Measurements from ENCODE around the gene UBAC1. TPM values are rescaled to one million over a fixed set of nuclear protein-coding genes. Genes with fewer than 3 reads are reported as not detected.
"Not testable (repeated sequence)": the region's sequence is repeated elsewhere in the genome, so short reads cannot be mapped to it uniquely, and the experiment has no call there.

Gene UBAC1
- total RNA-seq, 4 donors from 2014 or later = 47.6 to 63.2 (median 54.3) TPM

- intact Hi-C loops (cut with DNase I) = no loop called here
- no peaks in the 10 kb centered on the region for H3K36me3 ChIP-seq
- H3K9me3 ChIP-seq = no peaks in the 10 kb centered on the region
- H3K4me3 ChIP-seq = no peak overlapping the region
- DNase-seq = no peak
- TF ChIP-seq, protein P1, sequence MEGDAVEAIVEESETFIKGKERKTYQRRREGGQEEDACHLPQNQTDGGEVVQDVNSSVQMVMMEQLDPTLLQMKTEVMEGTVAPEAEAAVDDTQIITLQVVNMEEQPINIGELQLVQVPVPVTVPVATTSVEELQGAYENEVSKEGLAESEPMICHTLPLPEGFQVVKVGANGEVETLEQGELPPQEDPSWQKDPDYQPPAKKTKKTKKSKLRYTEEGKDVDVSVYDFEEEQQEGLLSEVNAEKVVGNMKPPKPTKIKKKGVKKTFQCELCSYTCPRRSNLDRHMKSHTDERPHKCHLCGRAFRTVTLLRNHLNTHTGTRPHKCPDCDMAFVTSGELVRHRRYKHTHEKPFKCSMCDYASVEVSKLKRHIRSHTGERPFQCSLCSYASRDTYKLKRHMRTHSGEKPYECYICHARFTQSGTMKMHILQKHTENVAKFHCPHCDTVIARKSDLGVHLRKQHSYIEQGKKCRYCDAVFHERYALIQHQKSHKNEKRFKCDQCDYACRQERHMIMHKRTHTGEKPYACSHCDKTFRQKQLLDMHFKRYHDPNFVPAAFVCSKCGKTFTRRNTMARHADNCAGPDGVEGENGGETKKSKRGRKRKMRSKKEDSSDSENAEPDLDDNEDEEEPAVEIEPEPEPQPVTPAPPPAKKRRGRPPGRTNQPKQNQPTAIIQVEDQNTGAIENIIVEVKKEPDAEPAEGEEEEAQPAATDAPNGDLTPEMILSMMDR (IDR thresholded peaks at IDR 0.05) = no peak
- no peak for TF ChIP-seq POLR2A (IDR thresholded peaks at IDR 0.05)
- H3K4me1 ChIP-seq = peaks cover 0 to 28% (median 13%) of the 10 kb centered on the region in 3 donors
- 46 to 62% methylated on average over 9 of the region's 12 CpGs for WGBS, 2 donors
- H3K27ac ChIP-seq = peak overlapping the region in 2 of 4 donors; percentile 5 to 34
- H3K27me3 ChIP-seq = no peaks in the 10 kb centered on the region
Observed at GRCh38 chr9:135969064-135969683, 8.0 kb upstream of the UBAC1 start.

GRCh38 chr9:135968601-135969000 is 7.4 kb upstream of the UBAC1 start:
- 31 to 42% methylated on average over 4 to 5 of the region's 7 CpGs for WGBS, 2 donors
- Histone ChIP-seq H3K27ac (peak overlapping the region in 1 of 4 donors; percentile 34), H3K4me1 (peaks cover 0 to 28% (median 13%) of the 10 kb centered on the region in 3 donors), H3K4me3 (no peak overlapping the region), H3K27me3 (no peaks in the 10 kb centered on the region), H3K9me3 (no peaks in the 10 kb centered on the region), H3K36me3 (no peaks in the 10 kb centered on the region)
- intact Hi-C loops (cut with DNase I) = no loop called here
- TF ChIP-seq, protein P1 (IDR thresholded peaks at IDR 0.05) = no peak
- no peak for TF ChIP-seq POLR2A (IDR thresholded peaks at IDR 0.05)
- DNase-seq = no peak

DNA sequence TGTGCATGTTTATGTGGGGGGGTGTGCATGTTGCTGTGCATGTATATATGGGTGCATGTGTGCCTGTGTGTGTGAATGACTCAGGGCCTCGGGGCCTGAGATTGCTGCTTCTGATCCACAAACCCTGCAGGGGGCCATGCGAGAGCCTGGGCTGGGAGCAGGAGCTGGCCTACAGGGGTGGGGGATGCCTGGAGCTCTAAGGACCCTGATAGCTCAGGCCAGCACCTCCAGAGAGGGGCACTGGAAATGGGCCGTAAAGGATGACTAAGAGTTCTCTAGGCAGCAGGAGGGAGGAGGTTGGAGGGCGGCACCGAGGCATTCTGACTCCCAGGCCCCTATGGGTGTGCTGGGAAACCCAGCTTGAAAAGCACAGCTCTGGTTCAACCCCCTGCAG is 6.9 kb upstream of the UBAC1 start:
- intact Hi-C loops (cut with DNase I) = no loop called here

GRCh38 chr9:135966916-135967260 is 5.7 kb upstream of the UBAC1 start:
- H3K27ac ChIP-seq, H3K9me3 ChIP-seq, H3K4me3 ChIP-seq, DNase-seq, H3K27me3 ChIP-seq, H3K36me3 ChIP-seq: not testable (repeated sequence)
- peaks cover under 1 to 34% (median 17%) of the 10 kb centered on the region in 3 donors for H3K4me1 ChIP-seq
- WGBS, 2 donors = 47% methylated on average over 6 of the region's 16 CpGs; no CpG with 5 or more reads in 1 of the 2 donors
- intact Hi-C loops (cut with DNase I) = loop anchor here (2.0 kb wide), 1 partner anchor 156 kb away; no protein-coding TSS in a partner anchor

More for the DNA sequence above, 6.9 kb upstream of the UBAC1 start:
- no peak overlapping the region for H3K27ac ChIP-seq
- no peaks in the 10 kb centered on the region for H3K36me3 ChIP-seq
- peaks cover 0 to 28% (median 13%) of the 10 kb centered on the region in 3 donors for H3K4me1 ChIP-seq
- no peaks in the 10 kb centered on the region for H3K27me3 ChIP-seq
- H3K9me3 ChIP-seq = no peaks in the 10 kb centered on the region
- whole genome bisulfite sequencing, 2 donors = 24 to 26% methylated on average over 4 to 5 of the region's 5 CpGs
- DNase-seq = no peak
- no peak overlapping the region for H3K4me3 ChIP-seq
- TF ChIP-seq, protein P1 (IDR thresholded peaks at IDR 0.05) = no peak
- TF ChIP-seq POLR2A (IDR thresholded peaks at IDR 0.05) = no peak

GRCh38 chr9:135965124-135965756 is 4.1 kb upstream of the UBAC1 start:
- H3K4me1 ChIP-seq = peaks cover 8 to 44% (median 21%) of the 10 kb centered on the region in 3 donors
- no peaks in the 10 kb centered on the region for H3K27me3 ChIP-seq
- TF ChIP-seq, protein P1 (IDR thresholded peaks at IDR 0.05) = no peak
- TF ChIP-seq POLR2A (IDR thresholded peaks at IDR 0.05) = no peak
- WGBS, 2 donors = 61 to 64% methylated on average over 6 to 9 of the region's 11 CpGs
- H3K27ac ChIP-seq = no peak overlapping the region
- no peaks in the 10 kb centered on the region for H3K36me3 ChIP-seq
- H3K9me3 ChIP-seq = no peaks in the 10 kb centered on the region
- H3K4me3 ChIP-seq = no peak overlapping the region
- intact Hi-C loops (cut with DNase I) = no loop called here
- no peak for DNase-seq
